ENCODE results near the gene CEP78. TPM values are rescaled to one million over a fixed set of nuclear protein-coding genes. Genes with fewer than 3 reads are reported as not detected.

CEP78 gene
- total RNA-seq, 1 experiment from 2014 or later = 48.1 TPM

DNA sequence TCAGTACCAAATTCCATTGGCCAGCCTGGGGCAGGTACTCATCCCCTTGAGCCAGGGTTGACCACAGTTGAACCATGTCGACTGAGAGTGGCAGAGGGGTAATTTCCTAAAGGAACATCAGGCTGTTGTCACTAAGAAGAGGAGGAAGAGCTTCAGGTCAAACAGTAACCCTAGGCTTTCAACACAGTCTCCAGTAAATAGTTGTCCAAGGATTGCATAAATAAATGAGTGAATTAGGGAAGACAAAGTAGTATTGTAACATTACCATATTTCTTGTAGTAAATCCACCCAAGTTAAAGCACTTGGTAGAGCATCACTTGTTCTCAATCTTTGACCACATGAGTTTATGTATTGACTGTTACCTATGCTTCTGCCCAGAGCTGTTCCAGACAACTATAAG lies 68.5 kb downstream of the CEP78 start:
- intact Hi-C loops (cut with micrococcal nuclease) = no loop called here
- no peak for DNase-seq (ENCODE audit: low read depth, low spot score)
- H4K20me1 ChIP-seq (ENCODE audit: insufficient read depth) = no peaks in the 10 kb centered on the region
- no peak overlapping the region for H3K27ac ChIP-seq (ENCODE audit: low read depth, low read length)
- H3K36me3 ChIP-seq (ENCODE audit: control insufficient read depth in 1 of 2, insufficient read depth in 2 of 2, low read length in 2 of 2) = peaks cover 19 to 54% of the 10 kb centered on the region in 2 experiments
- no peak overlapping the region for H3K4me3 ChIP-seq (replicated peaks in 1 of 2; ENCODE audit: low read depth in 1 of 2, low read length in 2 of 2)
- H3K27me3 ChIP-seq (ENCODE audit: insufficient read depth, low read length) = no peaks in the 10 kb centered on the region
- H3K4me1 ChIP-seq (ENCODE audit: control insufficient read depth in 1 of 2, insufficient read depth in 2 of 2, low read length in 2 of 2) = no peaks in the 10 kb centered on the region
- no peak overlapping the region for H2AFZ ChIP-seq (ENCODE audit: low read depth, low read length, poor library complexity, severe bottlenecking)
- BruUV-seq (replicated peaks) = no TSS peak
- no peak overlapping the region for H3K4me2 ChIP-seq (ENCODE audit: low read length)
- CTCF ChIA-PET = no interaction called here
- POLR2A ChIA-PET = no interaction called here
- H3K9me3 ChIP-seq (ENCODE audit: control insufficient read depth in 1 of 2, insufficient read depth in 1 of 2, low read depth in 1 of 2, low read length in 2 of 2) = no peaks in the 10 kb centered on the region
- ATAC-seq = no peak
- no peak overlapping the region for H3K9ac ChIP-seq (ENCODE audit: low read length)
- TF ChIP-seq, protein P1, sequence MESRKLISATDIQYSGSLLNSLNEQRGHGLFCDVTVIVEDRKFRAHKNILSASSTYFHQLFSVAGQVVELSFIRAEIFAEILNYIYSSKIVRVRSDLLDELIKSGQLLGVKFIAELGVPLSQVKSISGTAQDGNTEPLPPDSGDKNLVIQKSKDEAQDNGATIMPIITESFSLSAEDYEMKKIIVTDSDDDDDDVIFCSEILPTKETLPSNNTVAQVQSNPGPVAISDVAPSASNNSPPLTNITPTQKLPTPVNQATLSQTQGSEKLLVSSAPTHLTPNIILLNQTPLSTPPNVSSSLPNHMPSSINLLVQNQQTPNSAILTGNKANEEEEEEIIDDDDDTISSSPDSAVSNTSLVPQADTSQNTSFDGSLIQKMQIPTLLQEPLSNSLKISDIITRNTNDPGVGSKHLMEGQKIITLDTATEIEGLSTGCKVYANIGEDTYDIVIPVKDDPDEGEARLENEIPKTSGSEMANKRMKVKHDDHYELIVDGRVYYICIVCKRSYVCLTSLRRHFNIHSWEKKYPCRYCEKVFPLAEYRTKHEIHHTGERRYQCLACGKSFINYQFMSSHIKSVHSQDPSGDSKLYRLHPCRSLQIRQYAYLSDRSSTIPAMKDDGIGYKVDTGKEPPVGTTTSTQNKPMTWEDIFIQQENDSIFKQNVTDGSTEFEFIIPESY (IDR thresholded peaks at IDR 0.05; ENCODE audit: extremely low read depth, insufficient replicate concordance, low read length) = no peak
- no peak for TF ChIP-seq FOSL1 (IDR thresholded peaks at IDR 0.05; ENCODE audit: low read depth)
- TF ChIP-seq POLR2AphosphoS5 (IDR thresholded peaks at IDR 0.05; ENCODE audit: low read depth, low read length) = no peak
- no peak for TF ChIP-seq SIN3A (IDR thresholded peaks at IDR 0.05; ENCODE audit: low read depth)
- no peak for TF ChIP-seq MAX (IDR thresholded peaks at IDR 0.05)
- no peak for TF ChIP-seq SRF (IDR thresholded peaks at IDR 0.05; ENCODE audit: low read depth)
- no peak for TF ChIP-seq RAD21 (IDR thresholded peaks at IDR 0.05; ENCODE audit: low read depth)
- TF ChIP-seq ELF1 (IDR thresholded peaks at IDR 0.05; ENCODE audit: borderline replicate concordance, low read depth) = no peak
- no peak for TF ChIP-seq EZH2 (IDR thresholded peaks at IDR 0.05)
- TF ChIP-seq ZNF274 (IDR thresholded peaks at IDR 0.05; ENCODE audit: low read depth, low read length) = no peak
- no peak for TF ChIP-seq TCF7L2 (IDR thresholded peaks at IDR 0.05; ENCODE audit: borderline replicate concordance, extremely low read depth, insufficient read depth, insufficient read length)
- TF ChIP-seq CBX3 (IDR thresholded peaks at IDR 0.05; ENCODE audit: low read depth) = no peak
- no peak for TF ChIP-seq YY1 (IDR thresholded peaks at IDR 0.05; ENCODE audit: extremely low read depth, insufficient replicate concordance, low read depth, low read length)
- TF ChIP-seq POLR2A (IDR thresholded peaks at IDR 0.05; ENCODE audit: borderline replicate concordance, extremely low read depth, insufficient read depth, insufficient read length) = no peak
- TF ChIP-seq, protein P2, sequence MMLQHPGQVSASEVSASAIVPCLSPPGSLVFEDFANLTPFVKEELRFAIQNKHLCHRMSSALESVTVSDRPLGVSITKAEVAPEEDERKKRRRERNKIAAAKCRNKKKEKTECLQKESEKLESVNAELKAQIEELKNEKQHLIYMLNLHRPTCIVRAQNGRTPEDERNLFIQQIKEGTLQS (IDR thresholded peaks at IDR 0.05) = no peak
- TF ChIP-seq CTCF (IDR thresholded peaks at IDR 0.05 in 2 of 3, conservative IDR thresholded peaks at IDR 0.05 in 1 of 3; ENCODE audit: borderline replicate concordance in 1 of 3, insufficient read depth in 1 of 3, low read depth in 2 of 3, low read length in 2 of 3) = no peak
- TF ChIP-seq CEBPB (IDR thresholded peaks at IDR 0.05; ENCODE audit: low read depth) = no peak
- TF ChIP-seq SP1 (IDR thresholded peaks at IDR 0.05; ENCODE audit: low read depth) = no peak
- no peak for TF ChIP-seq JUND (IDR thresholded peaks at IDR 0.05)
- no peaks in the 10 kb centered on the region for H3K9me2 ChIP-seq (ENCODE audit: insufficient read depth)
- peaks cover 23% of the 10 kb centered on the region for H3K79me2 ChIP-seq (ENCODE audit: insufficient read depth, low read length)
- RAD21 ChIA-PET (ENCODE audit: low non-redundant PET in 1 of 2, low total read pairs in 2 of 2, uncharacterized antibody in 2 of 2, unreplicated experiment in 2 of 2) = no interaction called here
